GM18873 (cell line): Measurements from ENCODE around the gene PRDM13.
"Not testable (repeated sequence)": the region's sequence is repeated elsewhere in the genome, so short reads cannot be mapped to it uniquely, and the experiment has no call there.

Experiments used
- ATAC-seq: cut with Tn5 transposase; IDR thresholded peaks from one replicate; pipeline ENCODE4 v1.9.1; 2021; ENCODE audit warnings: mild to moderate bottlenecking, moderate library complexity, moderate number of reproducible peaks; ENCODE audit not compliant: unreplicated experiment, low FRiP score

Gene PRDM13

DNA sequence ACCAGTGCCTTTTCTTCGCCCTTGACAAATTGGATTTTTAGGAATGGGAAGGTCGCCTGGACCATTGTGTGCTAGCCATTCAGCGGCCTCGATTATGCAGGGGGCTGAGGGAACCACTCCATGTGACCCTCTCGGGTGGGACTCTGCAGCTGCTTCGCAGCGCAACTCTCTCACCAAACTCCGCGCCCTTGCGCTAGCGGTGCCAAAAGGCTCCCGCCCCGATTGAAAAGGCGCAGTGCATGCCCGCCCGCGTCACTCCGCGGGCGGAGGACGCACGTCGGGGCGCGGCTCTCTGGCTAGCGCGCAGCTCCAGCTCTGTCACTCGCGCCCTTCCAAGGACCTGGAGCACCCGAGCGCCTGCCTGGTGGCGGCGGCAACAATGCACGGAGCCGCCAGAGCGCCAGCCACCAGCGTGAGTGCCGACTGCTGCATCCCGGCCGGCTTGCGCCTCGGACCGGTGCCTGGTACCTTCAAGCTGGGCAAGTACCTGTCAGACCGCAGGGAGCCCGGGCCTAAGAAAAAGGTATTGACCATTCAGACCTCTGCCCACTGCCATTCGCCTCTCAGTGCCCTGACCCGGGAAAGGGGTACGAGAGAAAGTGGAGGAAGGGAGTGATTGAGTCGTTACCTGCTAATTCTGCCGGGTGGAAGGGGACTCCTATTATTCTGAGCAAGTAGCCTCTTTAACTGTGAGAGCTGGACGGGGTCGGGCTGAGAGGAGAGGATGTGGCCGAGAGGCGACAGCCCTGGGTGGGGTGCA is at the start of gene PRDM13:
Gene PRDM13, plus strand, starts transcription at position 178 of the 760 bp plus-strand sequence. Its CDS starts 202 bp downstream, at position 380.
- ATAC-seq, result no peak

DNA sequence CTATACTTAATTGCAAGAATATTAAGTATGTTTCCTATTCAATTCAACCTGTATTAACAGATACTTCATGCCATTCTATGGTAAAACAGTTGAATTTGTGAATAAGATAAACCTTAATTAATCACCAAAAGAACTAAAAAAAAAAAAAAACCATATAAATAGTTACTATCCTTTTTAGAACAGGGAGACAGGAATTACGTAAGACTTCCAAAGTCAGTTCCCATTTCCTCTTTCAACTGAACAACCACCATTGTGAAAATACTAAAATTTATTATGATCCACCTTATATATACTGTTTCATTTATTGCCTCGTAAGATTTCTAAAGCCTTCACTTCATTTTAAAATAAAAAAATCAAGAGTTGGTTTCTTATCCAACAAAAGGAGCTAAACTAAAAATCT is 47.6 kb upstream of the PRDM13 start:
- ATAC-seq, result no peak

DNA sequence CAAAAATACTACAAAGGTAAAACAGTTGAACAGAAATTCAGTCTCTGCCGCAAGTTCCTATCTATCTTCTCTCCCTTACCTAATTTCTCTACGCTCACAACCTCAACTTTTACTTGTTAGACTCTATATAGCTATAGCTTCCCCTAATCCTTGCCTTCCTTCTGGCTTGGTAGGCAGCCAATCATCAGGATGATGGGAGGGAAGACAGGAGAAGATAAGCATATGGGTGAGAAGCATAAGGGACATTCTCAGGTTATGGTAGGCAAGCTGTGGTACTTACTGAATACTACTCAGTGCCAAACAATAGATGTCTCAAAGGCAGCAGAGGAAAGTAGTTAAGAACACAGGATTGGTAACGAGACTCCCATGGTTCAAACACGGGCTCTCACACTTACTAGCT is 46.0 kb upstream of the PRDM13 start:
- no peak for ATAC-seq

DNA sequence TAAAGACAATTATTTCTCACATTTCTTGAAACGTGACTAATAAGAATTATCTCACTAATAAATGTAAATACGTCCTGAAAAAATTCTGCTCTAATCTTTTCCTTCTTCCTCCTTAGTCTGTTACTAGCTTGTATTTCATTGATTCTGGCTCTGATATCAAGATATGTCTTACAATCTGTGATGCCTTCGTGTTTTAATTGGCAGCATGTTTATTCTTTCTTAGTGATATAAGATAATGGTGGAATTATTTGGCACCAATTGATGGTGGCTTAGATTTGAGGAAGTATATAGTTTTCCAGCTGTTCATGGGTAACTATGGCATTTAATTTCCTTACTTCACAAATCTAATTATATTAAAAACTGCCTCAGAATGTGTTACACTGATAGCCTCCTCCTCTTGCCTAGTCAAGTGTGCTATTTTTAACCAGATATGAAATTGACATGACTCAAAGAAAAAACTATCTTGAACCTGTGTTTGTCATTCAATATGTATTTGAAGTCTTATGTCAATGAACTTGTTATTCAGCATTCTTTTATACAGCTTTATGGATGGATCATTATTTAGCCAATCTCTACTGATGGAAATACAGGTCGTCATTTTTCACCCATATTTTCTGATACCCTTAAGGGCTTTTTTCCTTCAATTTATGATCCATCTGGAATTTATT is 43.4 kb upstream of the PRDM13 start:
- ATAC-seq, result no peak

DNA sequence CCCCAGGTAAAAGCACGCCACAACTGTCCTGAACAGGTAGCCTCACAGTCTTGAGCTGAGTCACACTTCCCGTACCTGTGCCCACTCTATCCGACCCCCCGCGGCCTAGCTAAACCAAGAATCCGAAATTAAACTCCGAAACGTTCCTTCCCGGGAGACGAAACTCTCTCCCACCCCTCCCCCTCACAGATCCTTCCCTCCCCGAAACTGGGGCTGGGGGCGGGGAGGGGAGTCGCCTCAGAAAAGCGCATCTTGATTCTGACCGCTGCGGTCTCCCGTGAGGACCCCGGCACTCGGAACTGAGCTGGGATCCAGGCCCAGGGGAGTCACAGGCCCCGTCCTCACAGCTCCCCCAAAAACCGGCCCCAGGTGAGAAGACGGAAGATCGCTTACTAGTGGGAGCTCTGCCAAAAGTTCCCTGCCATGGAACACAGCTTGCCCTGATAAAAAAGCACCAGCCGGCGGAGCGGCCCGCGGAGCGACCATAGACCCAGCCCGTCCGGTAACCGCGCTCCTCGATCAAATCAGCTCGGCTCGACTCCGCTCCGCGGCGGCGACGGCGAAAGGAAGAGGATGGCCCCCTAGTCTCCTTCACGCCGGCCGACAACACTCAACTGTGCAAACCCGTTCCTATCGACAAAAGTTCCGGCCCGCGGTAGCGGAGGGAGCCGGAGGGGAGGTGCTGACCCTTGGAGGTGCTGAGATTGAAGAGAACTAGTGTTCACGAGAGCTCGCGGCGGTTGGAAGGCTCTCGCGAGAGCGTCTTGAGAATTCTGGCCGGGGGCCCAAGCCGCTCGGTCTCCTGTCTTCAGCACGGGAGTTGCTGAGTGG is 38.3 kb upstream of the PRDM13 start, which contains the start of gene CCNC:
Gene CCNC, minus strand, starts transcription at position 558 of the 831 bp plus-strand sequence. Its CDS starts 133 bp downstream, at position 425.
- ATAC-seq, result peak; percentile 99

DNA sequence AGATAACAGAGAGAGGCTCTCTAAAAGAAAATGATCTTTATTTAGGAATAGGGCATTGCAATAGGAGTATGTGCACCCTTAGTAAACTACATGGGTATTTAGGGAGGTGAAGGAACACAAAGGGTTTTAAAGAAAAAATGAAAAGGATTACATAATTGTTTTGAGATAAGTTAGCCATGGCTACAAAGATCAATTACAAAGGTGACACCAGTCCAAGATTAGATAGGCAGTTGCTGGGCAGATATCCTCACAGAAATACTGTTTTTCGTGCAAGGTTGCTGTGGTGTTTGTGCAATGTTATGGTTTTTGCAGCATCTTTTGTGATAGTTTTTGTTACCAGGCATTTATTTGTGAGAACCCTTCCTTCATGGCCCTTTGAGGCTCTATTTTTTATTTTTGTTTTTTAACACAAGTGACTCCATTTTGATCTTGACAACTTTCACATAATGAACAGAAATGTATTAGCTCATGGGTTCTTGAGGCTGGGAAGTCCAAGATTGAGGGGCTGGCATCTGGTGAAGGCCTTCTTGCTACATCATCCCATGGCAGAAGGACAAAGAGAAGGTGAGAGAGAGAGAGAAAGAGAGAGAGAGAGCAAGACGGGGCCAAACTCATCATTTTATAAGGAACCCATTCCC is 32.5 kb upstream of the PRDM13 start:
- ATAC-seq, result no peak

DNA sequence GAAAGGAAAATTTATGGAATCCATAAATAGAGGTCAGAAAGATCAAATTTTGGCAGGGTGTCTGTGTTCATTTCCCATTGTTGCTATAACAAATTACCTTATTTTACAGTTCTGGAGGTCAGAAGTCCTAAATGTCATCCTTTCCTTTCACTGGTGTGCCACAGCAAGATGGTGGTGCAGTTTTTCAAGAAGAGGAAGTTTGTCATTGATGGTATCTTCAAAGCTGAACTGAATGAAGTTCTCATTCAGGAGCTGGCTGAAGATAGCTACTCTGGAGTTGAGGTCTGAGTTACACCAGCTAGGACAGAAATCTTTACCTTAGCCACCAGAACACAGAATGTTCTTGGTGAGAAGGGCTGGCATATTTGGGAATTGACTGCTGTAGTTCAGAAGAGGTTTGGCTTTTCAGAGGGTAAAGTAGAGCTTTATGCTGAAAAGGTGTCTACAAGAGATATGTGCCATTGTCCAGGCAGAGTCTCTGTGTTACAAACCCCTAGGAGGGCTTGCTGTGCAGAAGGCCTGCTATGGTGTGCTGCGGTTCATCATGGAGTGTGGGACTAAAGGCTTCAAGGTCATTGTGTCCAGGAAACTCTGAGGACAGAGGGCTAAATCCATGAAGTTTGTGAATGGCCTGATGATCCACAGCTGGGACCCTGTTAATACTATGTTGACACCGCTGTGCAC is 30.9 kb upstream of the PRDM13 start:
- no peak for ATAC-seq

DNA sequence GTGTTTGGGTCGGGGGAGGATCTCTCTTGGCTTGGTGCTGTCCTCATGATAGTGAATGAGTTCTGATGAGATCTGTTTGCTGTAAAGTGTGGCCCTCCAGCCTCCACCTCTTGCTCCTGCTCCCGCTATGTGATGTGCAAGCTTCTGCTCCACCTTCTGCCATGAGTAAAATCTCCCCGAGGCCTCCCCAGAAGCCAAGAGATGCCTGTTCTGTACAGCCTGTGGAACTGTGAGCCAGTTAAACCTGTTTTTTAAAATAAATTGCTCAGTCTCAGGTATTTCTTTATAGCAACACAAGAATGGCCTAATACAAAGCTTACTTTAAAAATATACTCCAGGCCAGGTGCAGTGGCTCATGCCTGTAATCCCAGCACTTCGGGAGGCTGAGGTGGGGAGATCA is 26.9 kb upstream of the PRDM13 start:
- no peak for ATAC-seq

DNA sequence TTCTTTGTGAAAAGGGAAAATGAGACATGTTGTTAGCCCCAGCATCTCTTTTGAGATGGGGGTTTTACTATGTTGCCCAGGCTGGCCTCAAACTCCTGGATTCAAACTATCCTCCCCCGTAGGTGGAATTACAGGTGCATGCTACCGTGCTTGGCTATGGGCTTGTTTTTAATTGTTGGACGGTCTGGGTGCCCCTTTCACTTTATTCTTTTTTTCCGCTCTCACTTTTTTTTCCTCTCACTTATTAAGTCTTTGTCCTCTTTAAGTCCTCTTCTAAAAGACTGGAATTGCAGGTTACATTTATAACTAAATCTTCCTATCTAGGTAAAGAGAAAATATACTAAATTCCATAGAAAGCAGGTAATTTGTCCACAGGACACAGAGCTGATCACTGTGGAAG is 18.8 kb upstream of the PRDM13 start:
- ATAC-seq, result no peak

DNA sequence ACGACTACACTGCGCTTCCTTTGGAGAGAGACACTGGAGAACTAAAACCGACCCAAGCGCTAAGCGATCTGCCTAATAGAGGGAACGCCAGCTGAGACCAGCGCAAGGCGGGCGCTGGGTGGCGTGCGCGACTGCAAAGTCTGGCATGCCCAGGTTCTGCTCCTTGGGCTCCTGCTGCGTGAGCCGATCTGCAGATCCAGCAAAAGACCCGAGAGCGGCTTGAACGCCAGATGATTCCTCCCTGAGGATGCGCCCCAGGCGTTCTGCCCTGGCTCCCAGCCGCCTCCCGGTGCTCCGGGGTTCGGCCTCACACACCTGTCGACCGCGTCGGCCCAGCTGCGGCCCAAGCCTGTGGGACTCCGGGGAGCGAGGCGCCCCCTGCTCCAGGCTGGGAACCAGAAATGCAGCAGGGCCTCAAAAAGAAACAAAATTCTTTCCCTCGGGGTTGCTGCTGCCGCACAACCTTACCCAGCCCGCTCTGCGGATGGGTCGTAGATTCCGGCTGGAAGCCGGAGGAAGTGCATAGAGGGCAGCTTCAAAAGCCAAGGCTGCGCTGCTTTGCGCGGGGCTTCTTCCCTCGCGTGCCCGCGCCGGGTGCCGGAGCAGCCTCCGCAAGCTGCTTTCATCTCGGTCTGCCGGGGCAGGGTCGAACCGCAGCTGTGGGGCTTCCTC is 17.9 kb upstream of the PRDM13 start:
- ATAC-seq, result peak; percentile 94

DNA sequence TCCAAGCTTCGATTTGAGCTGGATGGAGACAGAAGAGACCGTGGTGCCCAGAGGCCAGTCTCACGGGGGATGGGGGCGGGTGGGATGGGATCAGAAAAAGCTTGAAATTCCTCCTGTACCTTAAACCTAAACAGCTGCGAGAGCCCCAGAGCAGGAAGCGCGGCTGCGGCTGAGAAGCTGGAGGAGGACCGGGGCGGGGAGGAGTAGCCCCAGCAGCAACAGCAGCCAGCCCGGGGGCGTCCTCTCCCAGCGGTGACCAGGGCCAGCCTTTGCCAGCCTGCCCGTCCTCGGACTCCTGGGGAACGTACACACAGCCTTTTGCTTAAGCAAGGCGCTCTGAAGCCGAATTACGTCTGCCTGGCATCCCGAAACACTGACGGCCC is 17.4 kb upstream of the PRDM13 start:
- no peak for ATAC-seq

DNA sequence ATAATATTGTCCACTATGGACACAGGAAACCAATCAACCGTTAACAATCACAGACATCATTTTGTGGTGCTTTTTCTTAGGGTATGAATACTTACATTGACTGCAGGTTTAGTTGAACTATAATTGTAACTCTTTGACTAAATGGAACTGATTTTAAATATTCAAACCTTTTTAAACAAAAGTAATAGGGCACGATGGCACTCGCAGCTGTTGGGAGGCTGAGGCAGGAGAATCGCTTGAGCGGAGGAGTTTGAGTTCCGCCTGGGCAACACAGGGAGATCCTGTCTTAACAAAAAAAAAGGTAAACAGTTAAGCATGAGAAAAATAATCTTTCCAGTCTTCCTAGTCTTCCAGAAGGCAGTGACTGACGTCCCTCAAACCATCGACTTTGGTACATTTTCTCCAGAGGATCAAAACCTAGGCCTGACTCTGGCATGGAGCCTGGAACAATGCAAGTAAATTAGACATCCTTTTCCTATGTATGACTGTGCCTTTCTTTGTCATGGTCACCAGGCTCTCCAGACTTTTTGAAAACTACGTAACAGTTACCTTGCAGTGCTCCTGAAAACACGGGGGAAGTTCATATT is 16.6 kb upstream of the PRDM13 start:
- no peak for ATAC-seq

DNA sequence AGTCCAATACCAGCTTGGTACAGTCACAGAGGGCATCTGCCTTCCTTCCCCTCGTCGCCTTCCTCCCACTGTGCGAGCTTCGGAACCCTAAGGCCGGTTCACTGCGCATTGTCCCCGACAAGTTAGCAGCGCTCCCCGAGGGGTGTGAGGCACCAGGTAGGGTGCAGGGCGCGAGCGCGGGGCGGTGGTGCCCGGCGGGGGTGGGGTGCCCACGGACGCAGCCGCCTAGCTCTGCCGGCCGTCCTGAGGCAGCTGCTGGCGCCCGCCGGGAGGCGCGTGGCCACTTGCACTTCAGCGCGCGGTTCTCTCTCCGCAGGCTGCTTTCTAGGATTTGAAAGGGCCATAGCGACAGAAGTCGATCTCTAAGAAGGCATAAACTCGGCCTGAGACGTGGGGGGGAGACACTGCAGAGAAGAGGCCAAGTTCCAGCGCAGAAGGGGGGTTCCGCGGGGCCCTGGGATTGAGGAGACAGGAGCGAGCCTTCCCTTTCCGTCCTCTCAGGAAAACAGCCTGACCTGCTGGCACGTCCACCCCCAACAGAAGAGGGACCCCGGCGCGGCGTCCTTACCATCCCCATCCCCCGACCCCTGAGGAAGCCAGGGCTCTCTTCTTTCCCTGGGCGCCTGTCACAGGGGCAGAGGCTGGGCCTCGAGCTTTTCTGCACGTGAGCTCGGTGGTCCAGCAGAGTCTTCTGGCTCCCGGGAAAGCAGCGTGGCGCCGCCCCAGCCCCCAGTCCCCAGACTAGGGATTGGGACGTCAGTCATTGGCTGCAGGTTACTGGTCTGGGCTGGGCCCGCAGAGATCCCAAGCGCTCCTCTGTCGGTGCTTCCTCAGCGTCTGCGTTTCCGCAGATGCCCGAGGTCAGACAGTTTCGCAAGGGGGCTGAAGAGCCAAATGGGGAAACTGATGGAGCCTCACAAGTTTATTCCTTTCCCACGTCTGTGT is 15.6 kb upstream of the PRDM13 start:
- ATAC-seq, result no peak

DNA sequence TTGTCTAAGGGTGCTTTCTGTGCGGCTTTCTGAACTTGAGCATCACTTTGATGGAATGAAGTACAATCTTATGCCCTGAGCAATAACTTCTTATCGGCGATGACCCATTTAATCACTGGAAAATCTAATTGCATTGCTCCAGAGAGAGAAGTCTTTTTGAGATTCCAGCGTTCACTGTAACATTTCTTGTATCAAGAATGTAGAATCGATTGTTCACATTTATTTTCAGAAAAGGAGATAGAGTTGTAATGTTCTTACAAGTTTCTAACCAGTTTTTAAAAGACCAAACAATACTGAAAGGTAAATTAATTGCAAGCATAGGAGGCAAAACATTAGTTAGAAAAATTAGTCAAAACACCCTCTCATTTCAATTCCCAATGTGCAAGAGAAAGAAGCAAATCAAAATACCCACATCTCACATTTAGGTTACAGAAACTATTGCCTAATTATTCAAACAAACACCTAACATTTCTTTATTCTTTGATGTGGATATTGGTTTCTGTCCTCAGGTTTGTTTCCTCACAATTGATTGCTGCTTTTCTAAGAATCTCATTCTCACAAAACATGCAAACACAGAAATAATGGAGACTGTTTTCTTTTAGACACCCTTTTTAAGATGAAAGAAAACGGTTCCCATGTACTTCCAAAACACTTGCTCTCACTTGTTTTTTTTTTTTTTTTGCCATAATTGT is 14.8 kb upstream of the PRDM13 start:
- ATAC-seq, result no peak

DNA sequence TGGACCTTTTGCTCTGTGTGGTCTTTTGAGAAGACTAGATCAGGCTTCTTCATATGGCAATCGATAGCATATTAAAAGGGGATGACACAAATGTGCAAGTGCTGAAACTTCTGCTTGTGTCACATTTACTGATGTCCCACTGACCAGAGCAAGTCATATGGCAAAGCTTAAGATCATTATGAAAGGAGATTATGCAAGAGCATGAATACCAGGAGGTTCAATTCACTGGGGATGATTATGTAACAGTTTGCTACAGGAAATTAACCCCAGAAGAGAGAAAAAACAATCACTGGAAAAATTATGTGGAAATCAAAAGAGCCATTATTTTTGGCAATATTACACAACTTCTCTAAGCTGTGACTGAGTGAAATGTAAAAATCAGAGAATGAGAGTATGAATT is 13.7 kb upstream of the PRDM13 start:
- ATAC-seq, result no peak

DNA sequence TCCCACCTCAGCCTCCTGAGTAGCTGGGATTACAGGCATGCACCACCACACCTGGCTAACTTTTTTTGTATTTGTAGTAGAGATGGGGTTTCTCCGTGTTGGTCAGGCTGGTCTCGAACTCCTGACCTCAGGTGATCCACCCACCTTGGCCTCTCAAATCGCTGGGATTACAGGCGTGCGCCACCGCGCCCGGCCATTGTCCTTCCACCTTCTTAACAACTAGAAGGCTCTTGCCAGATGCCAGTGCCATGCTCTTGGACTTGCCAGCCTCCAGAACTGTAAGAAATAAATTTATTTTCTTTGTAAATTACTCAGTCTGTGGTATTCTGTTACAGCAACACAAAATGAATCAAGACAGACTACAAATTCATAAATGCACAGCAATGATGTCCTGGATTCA is 11.9 kb upstream of the PRDM13 start:
- not testable (repeated sequence) for ATAC-seq
